Erythroblast (primary cell): ENCODE measurements around the gene P3H2.

Source experiments
- GATA1 ChIP-seq: IDR thresholded peaks from 2 replicates; pipeline ENCODE4 v1.6.1; 2011; ENCODE audit warnings: low read depth, mild to moderate bottlenecking, control low read depth, low read length, moderate library complexity
- POLR2A ChIP-seq: IDR thresholded peaks from 2 replicates; pipeline ENCODE4 v1.6.1; 2011; ENCODE audit warnings: mild to moderate bottlenecking, low read length

- TF ChIP-seq POLR2A (no peak), GATA1 (no peak)
Observed at GRCh38 chr3:189988854-189989253, 131.8 kb downstream of the P3H2 start.
